GM23338 (cell line): ENCODE data around the gene ALX3.

Experiments used
- CREB1 ChIP-seq: fragments of 250-450 bp; sonication (Bioruptor Pico); IDR thresholded peaks from 2 replicates; pipeline ENCODE4 v1.5.0; 2020; ENCODE audit warnings: low read depth, mild to moderate bottlenecking, moderate library complexity
- ETS1 ChIP-seq: IDR thresholded peaks from 2 replicates; pipeline ENCODE4 v1.6.1; 2016; ENCODE audit warnings: antibody characterized with exemption
- EZH2 ChIP-seq: fragments of 200-600 bp; sonication (generic); IDR thresholded peaks from one replicate; pipeline ENCODE4 v1.8.0; 2017; ENCODE audit warnings: antibody characterized with exemption, mild to moderate bottlenecking, low read depth; ENCODE audit not compliant: unreplicated experiment
- EZH2phosphoT487 ChIP-seq: fragments of 200-600 bp; sonication (generic); IDR thresholded peaks from one replicate; pipeline ENCODE4 v1.8.1; 2018; ENCODE audit warnings: antibody characterized with exemption; ENCODE audit not compliant: unreplicated experiment
- JUNB ChIP-seq: IDR thresholded peaks from one replicate; pipeline ENCODE4 v1.6.1; 2016; ENCODE audit warnings: antibody characterized with exemption; ENCODE audit not compliant: unreplicated experiment
- NANOG ChIP-seq: IDR thresholded peaks from 2 replicates; pipeline ENCODE4 v1.6.1; 2016; ENCODE audit warnings: antibody characterized with exemption, borderline replicate concordance
- POLR2AphosphoS5 ChIP-seq: IDR thresholded peaks from 2 replicates; pipeline ENCODE4 v1.6.1; 2016; ENCODE audit warnings: antibody characterized with exemption, low read depth
- STAT1 ChIP-seq: IDR thresholded peaks from one replicate; pipeline ENCODE4 v1.6.1; 2016; ENCODE audit warnings: antibody characterized with exemption; ENCODE audit not compliant: unreplicated experiment
- ZNF114 ChIP-seq: fragments of 250-450 bp; sonication (Bioruptor Pico); IDR thresholded peaks from 2 replicates; pipeline ENCODE4 v1.5.0; 2020; ENCODE audit warnings: mild to moderate bottlenecking, moderate library complexity
- ZNF331 ChIP-seq: fragments of 250-450 bp; sonication (Bioruptor Pico); IDR thresholded peaks from 2 replicates; pipeline ENCODE4 v1.5.0; 2020; ENCODE audit warnings: low read depth, mild to moderate bottlenecking, moderate library complexity
- ZNF462 ChIP-seq: fragments of 250-450 bp; sonication (Bioruptor Pico); IDR thresholded peaks from 2 replicates; pipeline ENCODE4 v1.5.0; 2020; ENCODE audit warnings: mild to moderate bottlenecking, moderate library complexity
- TF ChIP-seq, protein P1 (sequence below), 2 experiments: fragments of 200-600 bp in 1 of 2; sonication (generic) in 1 of 2; conservative IDR thresholded peaks; 2 replicates each; pipeline versions ENCODE4 v1.5.1 to v1.6.1; 2016 to 2017; ENCODE audit warnings: antibody characterized with exemption in 2 of 2, low read depth in 2 of 2, mild to moderate bottlenecking in 2 of 2, moderate library complexity in 1 of 2
- TF ChIP-seq, protein P2 (sequence below): IDR thresholded peaks from one replicate; pipeline ENCODE4 v1.6.1; 2018; ENCODE audit warnings: antibody characterized with exemption; ENCODE audit not compliant: unreplicated experiment

DNA sequence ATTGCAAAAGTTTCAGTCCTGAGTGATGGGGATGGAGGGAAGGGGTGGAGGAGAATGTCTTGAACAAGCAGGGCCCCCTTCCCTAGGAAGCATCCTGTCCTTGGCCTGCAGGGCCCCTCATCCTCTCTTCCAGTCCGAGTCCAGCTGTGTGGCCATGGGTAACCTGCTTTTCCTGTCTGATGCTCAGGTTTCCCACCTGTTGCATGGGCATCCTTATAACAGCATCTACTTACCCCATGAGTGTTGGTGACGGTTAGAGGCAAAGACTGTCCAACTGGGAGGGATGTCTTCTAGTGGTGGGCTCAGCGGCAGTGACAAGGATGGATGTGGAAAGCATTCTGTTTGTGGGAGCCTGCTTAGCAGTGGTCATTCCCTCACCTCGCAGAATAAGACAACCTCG, 43.7 kb upstream of the ALX3 start:
- TF ChIP-seq, protein P1, sequence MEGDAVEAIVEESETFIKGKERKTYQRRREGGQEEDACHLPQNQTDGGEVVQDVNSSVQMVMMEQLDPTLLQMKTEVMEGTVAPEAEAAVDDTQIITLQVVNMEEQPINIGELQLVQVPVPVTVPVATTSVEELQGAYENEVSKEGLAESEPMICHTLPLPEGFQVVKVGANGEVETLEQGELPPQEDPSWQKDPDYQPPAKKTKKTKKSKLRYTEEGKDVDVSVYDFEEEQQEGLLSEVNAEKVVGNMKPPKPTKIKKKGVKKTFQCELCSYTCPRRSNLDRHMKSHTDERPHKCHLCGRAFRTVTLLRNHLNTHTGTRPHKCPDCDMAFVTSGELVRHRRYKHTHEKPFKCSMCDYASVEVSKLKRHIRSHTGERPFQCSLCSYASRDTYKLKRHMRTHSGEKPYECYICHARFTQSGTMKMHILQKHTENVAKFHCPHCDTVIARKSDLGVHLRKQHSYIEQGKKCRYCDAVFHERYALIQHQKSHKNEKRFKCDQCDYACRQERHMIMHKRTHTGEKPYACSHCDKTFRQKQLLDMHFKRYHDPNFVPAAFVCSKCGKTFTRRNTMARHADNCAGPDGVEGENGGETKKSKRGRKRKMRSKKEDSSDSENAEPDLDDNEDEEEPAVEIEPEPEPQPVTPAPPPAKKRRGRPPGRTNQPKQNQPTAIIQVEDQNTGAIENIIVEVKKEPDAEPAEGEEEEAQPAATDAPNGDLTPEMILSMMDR (conservative IDR thresholded peaks at IDR 0.05; ENCODE audit: low read depth in 2 of 2) = no peak
- TF ChIP-seq POLR2AphosphoS5 = no peak
- TF ChIP-seq JUNB = no peak
- TF ChIP-seq STAT1 = no peak
- TF ChIP-seq EZH2 = no peak
- TF ChIP-seq CREB1 (CRISPR knock-in tag) = no peak
- TF ChIP-seq EZH2phosphoT487 = no peak
- no peak for TF ChIP-seq ETS1
- TF ChIP-seq ZNF462 (CRISPR knock-in tag) = no peak
- TF ChIP-seq, protein P2, sequence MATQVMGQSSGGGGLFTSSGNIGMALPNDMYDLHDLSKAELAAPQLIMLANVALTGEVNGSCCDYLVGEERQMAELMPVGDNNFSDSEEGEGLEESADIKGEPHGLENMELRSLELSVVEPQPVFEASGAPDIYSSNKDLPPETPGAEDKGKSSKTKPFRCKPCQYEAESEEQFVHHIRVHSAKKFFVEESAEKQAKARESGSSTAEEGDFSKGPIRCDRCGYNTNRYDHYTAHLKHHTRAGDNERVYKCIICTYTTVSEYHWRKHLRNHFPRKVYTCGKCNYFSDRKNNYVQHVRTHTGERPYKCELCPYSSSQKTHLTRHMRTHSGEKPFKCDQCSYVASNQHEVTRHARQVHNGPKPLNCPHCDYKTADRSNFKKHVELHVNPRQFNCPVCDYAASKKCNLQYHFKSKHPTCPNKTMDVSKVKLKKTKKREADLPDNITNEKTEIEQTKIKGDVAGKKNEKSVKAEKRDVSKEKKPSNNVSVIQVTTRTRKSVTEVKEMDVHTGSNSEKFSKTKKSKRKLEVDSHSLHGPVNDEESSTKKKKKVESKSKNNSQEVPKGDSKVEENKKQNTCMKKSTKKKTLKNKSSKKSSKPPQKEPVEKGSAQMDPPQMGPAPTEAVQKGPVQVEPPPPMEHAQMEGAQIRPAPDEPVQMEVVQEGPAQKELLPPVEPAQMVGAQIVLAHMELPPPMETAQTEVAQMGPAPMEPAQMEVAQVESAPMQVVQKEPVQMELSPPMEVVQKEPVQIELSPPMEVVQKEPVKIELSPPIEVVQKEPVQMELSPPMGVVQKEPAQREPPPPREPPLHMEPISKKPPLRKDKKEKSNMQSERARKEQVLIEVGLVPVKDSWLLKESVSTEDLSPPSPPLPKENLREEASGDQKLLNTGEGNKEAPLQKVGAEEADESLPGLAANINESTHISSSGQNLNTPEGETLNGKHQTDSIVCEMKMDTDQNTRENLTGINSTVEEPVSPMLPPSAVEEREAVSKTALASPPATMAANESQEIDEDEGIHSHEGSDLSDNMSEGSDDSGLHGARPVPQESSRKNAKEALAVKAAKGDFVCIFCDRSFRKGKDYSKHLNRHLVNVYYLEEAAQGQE = no peak
- TF ChIP-seq NANOG = no peak
- TF ChIP-seq ZNF331 = no peak
- TF ChIP-seq ZNF114 (CRISPR knock-in tag) = no peak
